T-cell (primary cell): ENCODE data around the gene ETFA. TPM values are rescaled to one million over a fixed set of nuclear protein-coding genes. Genes with fewer than 3 reads are reported as not detected.

Source experiments
- ATAC-seq, 4 experiments: fragments of 200-7000 bp in 3 of 4; fragments of 150-1000 bp in 1 of 4; cut with Tn5 transposase; replicated peaks in 1 of 4; 1 replicate in 3 of 4; 2 replicates in 1 of 4; pipeline ENCODE4 v1.10.0; 2021; ENCODE audit warnings: moderate library complexity in 3 of 4, mild to moderate bottlenecking in 2 of 4, moderate number of reproducible peaks in 1 of 4
- CTCF ChIA-PET, 2 donors: fragments of 300-600 bp; sonication (Branson Sonifier 250); formaldehyde crosslinking; loops; one replicate each; lab custom pipeline; 2022; ENCODE audit warnings: antibody characterized with exemption in 2 of 2; lab: Charles Lee
- POLR2A ChIA-PET, 2 donors: fragments of 300-600 bp; sonication (Branson Sonifier 250); formaldehyde crosslinking; loops; one replicate each; lab custom pipeline; 2022; ENCODE audit warnings: antibody characterized with exemption in 2 of 2; lab: Charles Lee
- DNase-seq, 35 experiments: peaks; one replicate each; pipeline versions ENCODE4 v3.0.0 to v3.0.0-alpha.2; 2013 to 2023
- H3K27ac ChIP-seq: one replicate; pipeline ENCODE4 v1.5.1; 2013; ENCODE audit warnings: low read length
- H3K27me3 ChIP-seq, 2 experiments: replicated peaks in 1 of 2; 1 replicate in 1 of 2; 2 replicates in 1 of 2; pipeline versions ENCODE4 v1.6.1 to v1.7.0; 2013; ENCODE audit warnings: low read length in 1 of 2, mixed read lengths in 1 of 2; ENCODE audit not compliant: control insufficient read depth in 2 of 2, insufficient read depth in 2 of 2; ENCODE audit errors: extremely low read depth in 1 of 2
- H3K36me3 ChIP-seq, 2 donors: 1 replicate in 1 of 2; 2 replicates in 1 of 2; pipeline versions ENCODE4 v1.6.1 to v1.7.0; 2013; ENCODE audit warnings: low read length in 1 of 2; ENCODE audit not compliant: control insufficient read depth in 2 of 2, insufficient read depth in 1 of 2; ENCODE audit errors: extremely low read depth in 1 of 2
- H3K4me1 ChIP-seq, 2 experiments: 1 replicate in 1 of 2; 2 replicates in 1 of 2; pipeline versions ENCODE4 v1.6.1 to v1.7.0; 2013; ENCODE audit warnings: low read length in 2 of 2, mixed read lengths in 1 of 2; ENCODE audit not compliant: insufficient read depth in 2 of 2, control insufficient read depth in 1 of 2; ENCODE audit errors: extremely low read depth in 1 of 2
- H3K4me3 ChIP-seq, 2 donors: 1 replicate in 1 of 2; 2 replicates in 1 of 2; pipeline versions ENCODE4 v1.5.1 to v1.7.0; 2013; ENCODE audit warnings: mild to moderate bottlenecking in 2 of 2, low read length in 1 of 2, moderate library complexity in 1 of 2; ENCODE audit not compliant: control insufficient read depth in 1 of 2; ENCODE audit errors: extremely low read depth in 1 of 2
- H3K9me3 ChIP-seq: 2 replicates; pipeline ENCODE4 v1.7.0; 2013
- H3K27ac Mint-ChIP-seq, 2 donors: one replicate each; pipeline ENCODE4 v1.8.0; 2020 to 2021; ENCODE audit warnings: mild to moderate bottlenecking in 2 of 2, mixed read lengths in 2 of 2
- H3K27me3 Mint-ChIP-seq, 2 donors: one replicate each; pipeline ENCODE4 v1.8.0; 2021 to 2022; ENCODE audit warnings: mixed read lengths in 2 of 2
- H3K36me3 Mint-ChIP-seq: one replicate; pipeline ENCODE4 v1.8.0; 2021; ENCODE audit warnings: mixed read lengths
- H3K4me1 Mint-ChIP-seq, 3 donors: one replicate each; pipeline ENCODE4 v1.8.0; 2020 to 2022; ENCODE audit warnings: mixed read lengths in 3 of 3, mild to moderate bottlenecking in 1 of 3
- H3K4me3 Mint-ChIP-seq, 3 donors: one replicate each; pipeline ENCODE4 v1.8.0; 2020 to 2022; ENCODE audit warnings: mild to moderate bottlenecking in 3 of 3, mixed read lengths in 3 of 3, moderate library complexity in 3 of 3
- H3K9me3 Mint-ChIP-seq, 3 donors: one replicate each; pipeline ENCODE4 v1.8.0; 2020 to 2022; ENCODE audit warnings: mixed read lengths in 3 of 3
- WGBS: methylation state at CpG from one replicate; pipeline ENCODE4 v1.1.5; 2013; ENCODE audit warnings: missing lambda C conversion rate; ENCODE audit not compliant: insufficient coverage; 5-methylcytosine and 5-hydroxymethylcytosine counted together
- total RNA-seq, 35 experiments: library from RNA in 6 of 35; stranded (reverse) in 6 of 35; fragments of 120-200 nt in 1 of 35; gene quantifications; one replicate each; pipeline versions ENCODE4 v1.2.1 to v1.2.4 and lab custom pipeline; 2013 to 2026

The ETFA gene
- total RNA-seq, 5 donors from 2014 or later (not counting 1 experiment from before 2014, with no cell fraction given) = 34.6 to 53.9 (median 50.4) TPM

GRCh38 chr15:76229266-76229665 is 82.0 kb downstream of the ETFA start:
- Mint-ChIP-seq H3K4me1 (no peaks in the 10 kb centered on the region), H3K36me3 (peaks cover 38% of the 10 kb centered on the region), H3K9me3 (no peaks in the 10 kb centered on the region), H3K4me3 (no peak overlapping the region), H3K27ac (no peak overlapping the region), H3K27me3 (no peaks in the 10 kb centered on the region)
- Histone ChIP-seq H3K4me3 (no peak overlapping the region), H3K36me3 (peaks cover 0 to 28% of the 10 kb centered on the region in 2 donors), H3K9me3 (no peaks in the 10 kb centered on the region), H3K27ac (no peak overlapping the region), H3K4me1 (no peaks in the 10 kb centered on the region), H3K27me3 (no peaks in the 10 kb centered on the region)
- ChIA-PET POLR2A (no interaction called here), CTCF (no interaction called here)
- DNase-seq (no peak), ATAC-seq (no peak)
- no CpG with 5 or more reads among the region's 1 CpG for WGBS

- ChIA-PET CTCF (no interaction called here), POLR2A (no interaction called here)
- DNase-seq (no peak), ATAC-seq (no peak)
- Histone ChIP-seq H3K4me1 (no peaks in the 10 kb centered on the region), H3K27ac (no peak overlapping the region), H3K4me3 (no peak overlapping the region), H3K27me3 (no peaks in the 10 kb centered on the region), H3K36me3 (peaks cover 0 to 24% of the 10 kb centered on the region in 2 donors), H3K9me3 (no peaks in the 10 kb centered on the region)
- H3K27me3 Mint-ChIP-seq = no peaks in the 10 kb centered on the region
- WGBS = 94% methylated on average over 2 of the region's 2 CpGs
- no peak overlapping the region for H3K4me3 Mint-ChIP-seq
- H3K4me1 Mint-ChIP-seq = peaks cover 0 to 4% (median 3%) of the 10 kb centered on the region in 3 donors
- H3K9me3 Mint-ChIP-seq = no peaks in the 10 kb centered on the region
- H3K27ac Mint-ChIP-seq = no peak overlapping the region
- peaks cover 58% of the 10 kb centered on the region for H3K36me3 Mint-ChIP-seq
These were observed 87.7 kb downstream of the ETFA start for GRCh38 chr15:76223521-76223920.

- H3K36me3 ChIP-seq = peaks cover 4 to 24% of the 10 kb centered on the region in 2 donors
- H3K9me3 Mint-ChIP-seq = no peaks in the 10 kb centered on the region
- H3K4me1 ChIP-seq = no peaks in the 10 kb centered on the region
- H3K36me3 Mint-ChIP-seq = peaks cover 57% of the 10 kb centered on the region
- peaks cover 0 to 6% (median 3%) of the 10 kb centered on the region in 3 donors for H3K4me1 Mint-ChIP-seq
- H3K4me3 ChIP-seq = no peak overlapping the region
- 100% methylated on average over 1 of the region's 4 CpGs for WGBS
- no peak overlapping the region for H3K27ac ChIP-seq
- no peak overlapping the region for H3K4me3 Mint-ChIP-seq
- ChIA-PET POLR2A (no interaction called here), CTCF (no interaction called here)
- H3K27me3 ChIP-seq = no peaks in the 10 kb centered on the region
- ATAC-seq (no peak), DNase-seq (no peak)
- no peaks in the 10 kb centered on the region for H3K9me3 ChIP-seq
- no peak overlapping the region for H3K27ac Mint-ChIP-seq
- no peaks in the 10 kb centered on the region for H3K27me3 Mint-ChIP-seq
These were observed 89.1 kb downstream of the ETFA start for GRCh38 chr15:76222159-76222558.

- POLR2A ChIA-PET = no interaction called here
- no peak overlapping the region for H3K4me3 Mint-ChIP-seq
- H3K36me3 ChIP-seq = peaks cover 4 to 20% of the 10 kb centered on the region in 2 donors
- no CpG with 5 or more reads among the region's 1 CpG for WGBS
- H3K9me3 ChIP-seq = no peaks in the 10 kb centered on the region
- DNase-seq (no peak), ATAC-seq (no peak)
- peaks cover 0 to 6% (median 3%) of the 10 kb centered on the region in 3 donors for H3K4me1 Mint-ChIP-seq
- H3K36me3 Mint-ChIP-seq = peaks cover 60% of the 10 kb centered on the region
- H3K27me3 Mint-ChIP-seq = no peaks in the 10 kb centered on the region
- no peak overlapping the region for H3K27ac Mint-ChIP-seq
- CTCF ChIA-PET = no interaction called here
- no peaks in the 10 kb centered on the region for H3K9me3 Mint-ChIP-seq
- no peak overlapping the region for H3K27ac ChIP-seq
- H3K27me3 ChIP-seq = no peaks in the 10 kb centered on the region
- H3K4me1 ChIP-seq = no peaks in the 10 kb centered on the region
- H3K4me3 ChIP-seq = no peak overlapping the region
These were observed 90.0 kb downstream of the ETFA start for GRCh38 chr15:76221085-76221767.

GRCh38 chr15:76217882-76218217 is 93.4 kb downstream of the ETFA start:
- Mint-ChIP-seq H3K36me3 (peaks cover 56% of the 10 kb centered on the region), H3K4me1 (peaks cover 0 to 6% (median 3%) of the 10 kb centered on the region in 3 donors), H3K27me3 (no peaks in the 10 kb centered on the region), H3K27ac (no peak overlapping the region), H3K4me3 (no peak overlapping the region), H3K9me3 (no peaks in the 10 kb centered on the region)
- H3K4me3 ChIP-seq = no peak overlapping the region
- no peaks in the 10 kb centered on the region for H3K4me1 ChIP-seq
- peaks cover 11 to 15% of the 10 kb centered on the region in 2 donors for H3K36me3 ChIP-seq
- DNase-seq (no peak), ATAC-seq (no peak)
- H3K9me3 ChIP-seq = no peaks in the 10 kb centered on the region
- WGBS = 100% methylated on average over 2 of the region's 5 CpGs
- H3K27ac ChIP-seq = no peak overlapping the region
- CTCF ChIA-PET = interaction anchor here in 1 of 2 donors (0.7 kb wide), 1 partner anchor 45 kb away, joined by 3 read pairs; no protein-coding TSS in a partner anchor
- no peaks in the 10 kb centered on the region for H3K27me3 ChIP-seq
- POLR2A ChIA-PET = no interaction called here

- H3K27me3 ChIP-seq = no peaks in the 10 kb centered on the region
- no peak for ATAC-seq
- no peaks in the 10 kb centered on the region for H3K9me3 Mint-ChIP-seq
- WGBS = 94% methylated on average over 3 of the region's 7 CpGs
- CTCF ChIA-PET = interaction anchor here in 1 of 2 donors (0.7 kb wide), 1 partner anchor 45 kb away, joined by 3 read pairs; no protein-coding TSS in a partner anchor
- H3K36me3 Mint-ChIP-seq = peaks cover 58% of the 10 kb centered on the region
- no peak overlapping the region for H3K4me3 Mint-ChIP-seq
- peaks cover 0 to 6% (median 3%) of the 10 kb centered on the region in 3 donors for H3K4me1 Mint-ChIP-seq
- no peaks in the 10 kb centered on the region for H3K9me3 ChIP-seq
- H3K4me3 ChIP-seq = no peak overlapping the region
- H3K27me3 Mint-ChIP-seq = no peaks in the 10 kb centered on the region
- H3K4me1 ChIP-seq = no peaks in the 10 kb centered on the region
- no peak overlapping the region for H3K27ac Mint-ChIP-seq
- H3K36me3 ChIP-seq = peaks cover 11 to 15% of the 10 kb centered on the region in 2 donors
- H3K27ac ChIP-seq = no peak overlapping the region
- DNase-seq = no peak
- POLR2A ChIA-PET = interaction anchor here in 1 of 2 donors (0.7 kb wide), 1 partner anchor 562 kb away, joined by 3 read pairs; no protein-coding TSS in a partner anchor
These were observed 94.0 kb downstream of the ETFA start for GRCh38 chr15:76217029-76217881.
